Measurements from ENCODE around the gene GTPBP1. TPM values are rescaled to one million over a fixed set of nuclear protein-coding genes. Genes with fewer than 3 reads are reported as not detected.

The GTPBP1 gene
- total and polyA plus RNA-seq, 2 of the 13 experiments (the other 11 are each of a cell fraction or from before 2014, with no cell fraction given): 22.3 to 27.0 TPM

- H3K79me2 ChIP-seq (ENCODE audit: insufficient read depth, low read length): peaks cover 54% of the 10 kb centered on the region
- DNase-seq (ENCODE audit: low spot score): no peak
- peak overlapping the region; percentile 82 to 87 (median 83) for H3K4me3 ChIP-seq (replicated peaks in 1 of 3; ENCODE audit: insufficient read depth in 1 of 3, low read depth in 2 of 3, low read length in 3 of 3)
- peak overlapping the region; percentile 87 for H3K4me2 ChIP-seq (ENCODE audit: low read depth, low read length)
- ChIA-PET POLR2A (interaction anchor here (0.8 to 5.8 kb wide), 14 partner anchors 9 to 814 kb away, joined by 3 to 51 read pairs (median 4); partner anchors contain the start of genes PLA2G6, RPL3 and TOMM22), CTCF (ENCODE audit: low intra/inter-chr PET ratio, low total read pairs) (no interaction called here)
- no peaks in the 10 kb centered on the region; a peak in 1 of 5 replicates for H3K27me3 ChIP-seq (ENCODE audit: control insufficient read depth in 1 of 2, insufficient read depth in 2 of 2, low read length in 2 of 2)
- FAIRE-seq: no peak
- H3K36me3 ChIP-seq (replicated peaks in 1 of 2; ENCODE audit: control insufficient read depth in 1 of 2, insufficient read depth in 2 of 2, low read length in 2 of 2): peaks cover 6 to 16% of the 10 kb centered on the region in 2 experiments
- no TSS peak for BruUV-seq (replicated peaks)
- intact Hi-C loops (cut with micrococcal nuclease; ENCODE audit: unreplicated experiment): no loop called here
- H3K4me1 ChIP-seq (ENCODE audit: insufficient read depth, low read length): peaks cover 49% of the 10 kb centered on the region
- H4K20me1 ChIP-seq (ENCODE audit: insufficient read depth, low read length): peaks cover 36% of the 10 kb centered on the region
- H3K9me3 ChIP-seq (ENCODE audit: low read length): no peaks in the 10 kb centered on the region
- peak overlapping the region; percentile 90 for H3K9ac ChIP-seq (ENCODE audit: insufficient read depth, low read depth, low read length)
- peak overlapping the region; percentile 74 for H3K27ac ChIP-seq (ENCODE audit: extremely low read length, insufficient read depth, low read length)
- in situ Hi-C loops (cut with HindIII; ENCODE audit: extremely low pct_ligation_motif_present, low pct_unique_long_range_greater_than_20kb): no loop called here
- under 1% methylated on average over 19 of the region's 80 CpGs for WGBS (ENCODE audit: low lambda C conversion rate)
- ATAC-seq: peak; percentile 5; the same call in 2 of the 3 replicates
- no peak overlapping the region for H2AFZ ChIP-seq (ENCODE audit: low read length)
- TF ChIP-seq ZNF382 (CRISPR knock-in tag; IDR thresholded peaks at IDR 0.05; ENCODE audit: borderline replicate concordance): no peak
- no peak for TF ChIP-seq ZNF367 (CRISPR knock-in tag; IDR thresholded peaks at IDR 0.05; ENCODE audit: borderline replicate concordance)
- no peak for TF ChIP-seq FOXK1 (CRISPR knock-in tag; IDR thresholded peaks at IDR 0.05; ENCODE audit: borderline replicate concordance, low read depth)
- no peak for TF ChIP-seq THAP9 (CRISPR knock-in tag; IDR thresholded peaks at IDR 0.05; ENCODE audit: borderline replicate concordance)
- no peak for TF ChIP-seq ZNF318 (CRISPR knock-in tag; IDR thresholded peaks at IDR 0.05)
- no peak for TF ChIP-seq AKAP8 (CRISPR knock-in tag; IDR thresholded peaks at IDR 0.05)
- TF ChIP-seq PREB (CRISPR knock-in tag; IDR thresholded peaks at IDR 0.05): no peak
- TF ChIP-seq HOXA3 (CRISPR knock-in tag; IDR thresholded peaks at IDR 0.05): peak; percentile 8; the same call in 1 of the 2 replicates
- no peak for TF ChIP-seq ZFP37 (CRISPR knock-in tag; IDR thresholded peaks at IDR 0.05; ENCODE audit: borderline replicate concordance)
- TF ChIP-seq FLYWCH1 (CRISPR knock-in tag; IDR thresholded peaks at IDR 0.05): no peak
Measured at GRCh38 chr22:38706101-38706900, 557 bp downstream of the GTPBP1 start.
